Large intestine (tissue), 3 donors: Measurements from ENCODE around the gene RNF14. TPM values are rescaled to one million over a fixed set of nuclear protein-coding genes. Genes with fewer than 3 reads are reported as not detected.
A peak's percentile ranks its signal among the peaks of the same experiment; 100 is the strongest.

Experiments used
- DNase-seq, 2 donors: peaks; one replicate each; pipeline versions ENCODE4 v3.0.0 to v3.0.0-alpha.2; 2013
- H3K27ac ChIP-seq: one replicate; pipeline ENCODE4 v1.5.1; 2013; ENCODE audit warnings: low read length
- H3K27me3 ChIP-seq: 2 replicates; pipeline ENCODE4 v1.6.1; 2013; ENCODE audit warnings: low read length; ENCODE audit not compliant: control insufficient read depth, insufficient read depth
- H3K36me3 ChIP-seq: 2 replicates; pipeline ENCODE4 v1.6.1; 2013; ENCODE audit warnings: low read length; ENCODE audit not compliant: control insufficient read depth, insufficient read depth
- H3K4me1 ChIP-seq: one replicate; pipeline ENCODE4 v1.6.1; 2013; ENCODE audit warnings: low read length; ENCODE audit not compliant: control insufficient read depth, insufficient read depth
- H3K4me3 ChIP-seq: one replicate; pipeline ENCODE4 v1.5.1; 2013; ENCODE audit warnings: low read length
- H3K9me3 ChIP-seq: one replicate; pipeline ENCODE4 v1.6.1; 2013; ENCODE audit warnings: mild to moderate bottlenecking, low read depth, low read length, moderate library complexity; ENCODE audit not compliant: control insufficient read depth
- WGBS: methylation state at CpG from one replicate; pipeline ENCODE4 v1.1.5; 2013; ENCODE audit warnings: low lambda C conversion rate; ENCODE audit not compliant: insufficient coverage; 5-methylcytosine and 5-hydroxymethylcytosine counted together
- polyA plus RNA-seq: library from polyadenylated mRNA; unstranded; fragments of 120-200 nt; gene quantifications from one replicate; pipeline ENCODE4 v1.2.1, GENCODE V29; 2013

Gene RNF14
- polyA plus RNA-seq, 1 donor = 55.4 TPM

- Histone ChIP-seq H3K9me3 (no peaks in the 10 kb centered on the region), H3K36me3 (peaks cover 7% of the 10 kb centered on the region), H3K4me3 (no peak overlapping the region), H3K27ac (peak overlapping the region; percentile 88), H3K27me3 (no peaks in the 10 kb centered on the region), H3K4me1 (peaks cover 13% of the 10 kb centered on the region)
- DNase-seq = peak; percentile 67 to 85
- WGBS = 100% methylated on average over 1 of the region's 16 CpGs
Observed at GRCh38 chr5:142013734-142014521, 45.0 kb downstream of the RNF14 start.

GRCh38 chr5:142014911-142015584 lies 46.1 kb downstream of the RNF14 start:
- WGBS = no CpG with 5 or more reads among the region's 7 CpGs
- Histone ChIP-seq H3K4me1 (peaks cover 13% of the 10 kb centered on the region), H3K27me3 (no peaks in the 10 kb centered on the region), H3K27ac (peak overlapping the region; percentile 88), H3K9me3 (no peaks in the 10 kb centered on the region), H3K36me3 (no peaks in the 10 kb centered on the region), H3K4me3 (no peak overlapping the region)
- peak; percentile 43 to 52 for DNase-seq

GRCh38 chr5:142015781-142016533 lies 47.1 kb downstream of the RNF14 start:
- WGBS = 100% methylated on average over 1 of the region's 6 CpGs

GRCh38 chr5:142016556-142016955 lies 47.7 kb downstream of the RNF14 start:
- no peaks in the 10 kb centered on the region for H3K9me3 ChIP-seq
- no CpG with 5 or more reads among the region's 4 CpGs for WGBS
- no peak for DNase-seq
- no peak overlapping the region for H3K4me3 ChIP-seq
- no peak overlapping the region for H3K27ac ChIP-seq
- H3K36me3 ChIP-seq = no peaks in the 10 kb centered on the region
- H3K4me1 ChIP-seq = peaks cover 13% of the 10 kb centered on the region
- no peaks in the 10 kb centered on the region for H3K27me3 ChIP-seq

More at GRCh38 chr5:142015781-142016533, 47.1 kb downstream of the RNF14 start:
- no peaks in the 10 kb centered on the region for H3K36me3 ChIP-seq
- no peak overlapping the region for H3K4me3 ChIP-seq
- DNase-seq = no peak
- H3K27me3 ChIP-seq = no peaks in the 10 kb centered on the region
- peak overlapping the region; percentile 9 for H3K27ac ChIP-seq
- peaks cover 13% of the 10 kb centered on the region for H3K4me1 ChIP-seq
- no peaks in the 10 kb centered on the region for H3K9me3 ChIP-seq

GRCh38 chr5:142017832-142018427 lies 49.0 kb downstream of the RNF14 start:
- DNase-seq = no peak
- Histone ChIP-seq H3K36me3 (no peaks in the 10 kb centered on the region), H3K27me3 (no peaks in the 10 kb centered on the region), H3K4me1 (peaks cover 13% of the 10 kb centered on the region), H3K27ac (no peak overlapping the region), H3K4me3 (no peak overlapping the region), H3K9me3 (no peaks in the 10 kb centered on the region)
- no CpG with 5 or more reads among the region's 5 CpGs for WGBS

GRCh38 chr5:142020122-142020659 lies 51.3 kb downstream of the RNF14 start:
- Histone ChIP-seq H3K27ac (no peak overlapping the region), H3K9me3 (no peaks in the 10 kb centered on the region), H3K36me3 (no peaks in the 10 kb centered on the region), H3K4me1 (no peaks in the 10 kb centered on the region), H3K4me3 (no peak overlapping the region), H3K27me3 (no peaks in the 10 kb centered on the region)
- WGBS = 67% methylated on average over 1 of the region's 1 CpG
- no peak for DNase-seq

GRCh38 chr5:142023836-142024235 lies 54.9 kb downstream of the RNF14 start:
- H3K27me3 ChIP-seq = no peaks in the 10 kb centered on the region
- no peaks in the 10 kb centered on the region for H3K4me1 ChIP-seq
- no peak for DNase-seq
- no peak overlapping the region for H3K27ac ChIP-seq
- no peaks in the 10 kb centered on the region for H3K36me3 ChIP-seq
- no peak overlapping the region for H3K4me3 ChIP-seq
- WGBS = 90% methylated on average over 2 of the region's 6 CpGs
- H3K9me3 ChIP-seq = no peaks in the 10 kb centered on the region

- Histone ChIP-seq H3K36me3 (no peaks in the 10 kb centered on the region), H3K4me3 (peak overlapping the region; percentile 56), H3K4me1 (no peaks in the 10 kb centered on the region), H3K27me3 (no peaks in the 10 kb centered on the region), H3K9me3 (no peaks in the 10 kb centered on the region), H3K27ac (peak overlapping the region; percentile 68)
- 0% methylated on average over 1 of the region's 26 CpGs for WGBS
- DNase-seq = peak; percentile 61 to 84
Observed at GRCh38 chr5:142024771-142025304, 55.9 kb downstream of the RNF14 start.

GRCh38 chr5:142025637-142026036 lies 56.7 kb downstream of the RNF14 start:
- no peak overlapping the region for H3K27ac ChIP-seq
- DNase-seq = no peak
- no peaks in the 10 kb centered on the region for H3K36me3 ChIP-seq
- WGBS = 88% methylated on average over 1 of the region's 8 CpGs
- no peaks in the 10 kb centered on the region for H3K4me1 ChIP-seq
- no peaks in the 10 kb centered on the region for H3K27me3 ChIP-seq
- no peaks in the 10 kb centered on the region for H3K9me3 ChIP-seq
- no peak overlapping the region for H3K4me3 ChIP-seq
